Mesothelial cell of epicardium (in vitro differentiated cells): ENCODE data around the gene DAAM2. TPM values are rescaled to one million over a fixed set of nuclear protein-coding genes. Genes with fewer than 3 reads are reported as not detected.
A peak's percentile ranks its signal among the peaks of the same experiment; 100 is the strongest.

Experiments used
- DNase-seq, 2 experiments: peaks; one replicate each; pipeline ENCODE4 v3.0.0; 2021; ENCODE audit warnings: low spot score in 2 of 2; ENCODE audit not compliant: unreplicated experiment in 2 of 2
- H3K27ac Mint-ChIP-seq: 2 replicates; pipeline ENCODE4 v1.8.0; 2021; ENCODE audit warnings: mixed read lengths
- H3K27me3 Mint-ChIP-seq: 2 replicates; pipeline ENCODE4 v1.8.0; 2021; ENCODE audit warnings: low read depth, mixed read lengths
- H3K36me3 Mint-ChIP-seq: 2 replicates; pipeline ENCODE4 v1.8.0; 2021; ENCODE audit warnings: mixed read lengths
- H3K4me1 Mint-ChIP-seq: 2 replicates; pipeline ENCODE4 v1.8.0; 2021; ENCODE audit warnings: mixed read lengths
- H3K4me3 Mint-ChIP-seq: 2 replicates; pipeline ENCODE4 v1.8.0; 2021; ENCODE audit warnings: mild to moderate bottlenecking, moderate library complexity, mixed read lengths
- H3K9me3 Mint-ChIP-seq: 2 replicates; pipeline ENCODE4 v1.8.0; 2021; ENCODE audit warnings: mixed read lengths
- CTCF ChIP-seq: fragments of 200-600 bp; sonication (generic); IDR thresholded peaks from one replicate; pipeline ENCODE4 v1.5.0; 2021; ENCODE audit warnings: antibody characterized with exemption; ENCODE audit not compliant: unreplicated experiment
- total RNA-seq: library from RNA; stranded (reverse); gene quantifications from 3 replicates; pipeline ENCODE4 v1.2.1, GENCODE V29; 2021

The DAAM2 gene
- total RNA-seq, 1 donor from 2014 or later, result 13.7 TPM

GRCh38 chr6:39865011-39865888 lies 73.1 kb downstream of the DAAM2 start:
- Mint-ChIP-seq H3K4me1 (no peaks in the 10 kb centered on the region), H3K27ac (no peak overlapping the region)
- DNase-seq, result no peak

GRCh38 chr6:39867592-39867991 lies 75.4 kb downstream of the DAAM2 start:
- no peak overlapping the region for H3K4me3 Mint-ChIP-seq
- no peak for DNase-seq
- peaks cover 10% of the 10 kb centered on the region for H3K36me3 Mint-ChIP-seq
- H3K4me1 Mint-ChIP-seq, result no peaks in the 10 kb centered on the region
- H3K27me3 Mint-ChIP-seq, result no peaks in the 10 kb centered on the region
- H3K9me3 Mint-ChIP-seq, result no peaks in the 10 kb centered on the region
- no peak for TF ChIP-seq CTCF
- no peak overlapping the region for H3K27ac Mint-ChIP-seq

More at GRCh38 chr6:39865011-39865888, 73.1 kb downstream of the DAAM2 start:
- Mint-ChIP-seq H3K9me3 (no peaks in the 10 kb centered on the region), H3K27me3 (no peaks in the 10 kb centered on the region), H3K4me3 (no peak overlapping the region), H3K36me3 (peaks cover 12% of the 10 kb centered on the region)
- peak; percentile 82 for TF ChIP-seq CTCF

GRCh38 chr6:39870950-39871349 lies 78.8 kb downstream of the DAAM2 start:
- no peaks in the 10 kb centered on the region for H3K4me1 Mint-ChIP-seq
- no peak overlapping the region for H3K4me3 Mint-ChIP-seq
- DNase-seq, result no peak
- H3K27ac Mint-ChIP-seq, result no peak overlapping the region
- TF ChIP-seq CTCF, result no peak
- peaks cover 22% of the 10 kb centered on the region for H3K36me3 Mint-ChIP-seq
- no peaks in the 10 kb centered on the region for H3K27me3 Mint-ChIP-seq
- no peaks in the 10 kb centered on the region for H3K9me3 Mint-ChIP-seq

- H3K27me3 Mint-ChIP-seq, result no peaks in the 10 kb centered on the region
- no peaks in the 10 kb centered on the region for H3K4me1 Mint-ChIP-seq
- peaks cover 22% of the 10 kb centered on the region for H3K36me3 Mint-ChIP-seq
- no peak for DNase-seq
- no peak overlapping the region for H3K4me3 Mint-ChIP-seq
- H3K27ac Mint-ChIP-seq, result no peak overlapping the region
- no peak for TF ChIP-seq CTCF
- H3K9me3 Mint-ChIP-seq, result no peaks in the 10 kb centered on the region
Observed at GRCh38 chr6:39873439-39873838, 81.3 kb downstream of the DAAM2 start.

GRCh38 chr6:39876111-39876510 lies 83.9 kb downstream of the DAAM2 start:
- H3K4me1 Mint-ChIP-seq, result no peaks in the 10 kb centered on the region
- H3K27me3 Mint-ChIP-seq, result no peaks in the 10 kb centered on the region
- no peak for DNase-seq
- H3K36me3 Mint-ChIP-seq, result peaks cover 15% of the 10 kb centered on the region
- no peak overlapping the region for H3K4me3 Mint-ChIP-seq
- no peak for TF ChIP-seq CTCF
- H3K9me3 Mint-ChIP-seq, result no peaks in the 10 kb centered on the region
- no peak overlapping the region for H3K27ac Mint-ChIP-seq
